ENCODE data around the gene GRIN2C.

GRCh38 chr17:74836691-74837467 is 22.8 kb downstream of the GRIN2C start:
- no peak for TF ChIP-seq CTCF (tag by site-specific recombination; IDR thresholded peaks at IDR 0.05)
- no peak for TF ChIP-seq TRIM28 (IDR thresholded peaks at IDR 0.05; ENCODE audit: borderline replicate concordance, low read length)
- TF ChIP-seq SALL2 (tag by site-specific recombination; IDR thresholded peaks at IDR 0.05; ENCODE audit: borderline replicate concordance), result no peak
- no peak for TF ChIP-seq ZNF404 (tag by site-specific recombination; IDR thresholded peaks at IDR 0.05)
- no peak for TF ChIP-seq REST (tag by site-specific recombination; IDR thresholded peaks at IDR 0.05)
- no peak for TF ChIP-seq ZNF664 (tag by site-specific recombination; IDR thresholded peaks at IDR 0.05)
- no peak for TF ChIP-seq TCF7L2 (IDR thresholded peaks at IDR 0.05; ENCODE audit: borderline replicate concordance, low read depth, low read length)

Data from HEK293 (cell line).